ENCODE results near the gene ZDHHC19. TPM values are rescaled to one million over a fixed set of nuclear protein-coding genes. Genes with fewer than 3 reads are reported as not detected.
"Not testable (repeated sequence)": the region's sequence is repeated elsewhere in the genome, so short reads cannot be mapped to it uniquely, and the experiment has no call there.

The ZDHHC19 gene
- total RNA-seq, 2 donors from 2014 or later = 0.42 TPM; not detected in 1

GRCh38 chr3:196217307-196218154, 6.3 kb upstream of the ZDHHC19 start:
- DNase-seq (ENCODE audit: low spot score) (no peak), ATAC-seq (ENCODE audit: insufficient number of reproducible peaks, low FRiP score, low read depth) (no peak)
- H3K36me3 ChIP-seq = no peaks in the 10 kb centered on the region
- no peaks in the 10 kb centered on the region for H3K9me3 ChIP-seq
- TF ChIP-seq CTCF (IDR thresholded peaks at IDR 0.05) = no peak
- peaks cover 0 to 9% of the 10 kb centered on the region in 2 donors for H3K4me1 ChIP-seq (ENCODE audit: control insufficient read depth in 1 of 2, low read depth in 2 of 2)
- H3K4me3 ChIP-seq = no peak overlapping the region
- no peak overlapping the region for H3K27ac ChIP-seq
- H3K27me3 ChIP-seq (replicated peaks; ENCODE audit: insufficient read depth) = no peaks in the 10 kb centered on the region

GRCh38 chr3:196216681-196217211, 5.5 kb upstream of the ZDHHC19 start:
- no peak overlapping the region for H3K27ac ChIP-seq
- no peaks in the 10 kb centered on the region for H3K9me3 ChIP-seq
- H3K27me3 ChIP-seq (replicated peaks; ENCODE audit: insufficient read depth) = no peaks in the 10 kb centered on the region
- no peaks in the 10 kb centered on the region for H3K36me3 ChIP-seq
- DNase-seq (ENCODE audit: low spot score) (no peak), ATAC-seq (ENCODE audit: insufficient number of reproducible peaks, low FRiP score, low read depth) (no peak)
- no peak for TF ChIP-seq CTCF (IDR thresholded peaks at IDR 0.05)
- no peak overlapping the region for H3K4me3 ChIP-seq
- peaks cover 0 to 9% of the 10 kb centered on the region in 2 donors for H3K4me1 ChIP-seq (ENCODE audit: control insufficient read depth in 1 of 2, low read depth in 2 of 2)

- no peak for DNase-seq (ENCODE audit: low spot score)
- no peak for TF ChIP-seq CTCF (IDR thresholded peaks at IDR 0.05)
- Histone ChIP-seq H3K36me3 (no peaks in the 10 kb centered on the region), H3K27ac (no peak within 1 kb of the TSS), H3K9me3 (no peaks in the 10 kb centered on the region), H3K4me3 (no peak within 1 kb of the TSS), H3K4me1 (ENCODE audit: control insufficient read depth in 1 of 2, low read depth in 2 of 2) (peaks cover 0 to 9% of the 10 kb centered on the region in 2 donors), H3K27me3 (replicated peaks; ENCODE audit: insufficient read depth) (no peaks in the 10 kb centered on the region)
- no peak for ATAC-seq (ENCODE audit: insufficient number of reproducible peaks, low FRiP score, low read depth)
Observed at GRCh38 chr3:196216089-196216564, 4.9 kb upstream of the ZDHHC19 start, which contains the start of gene SLC51A. Gene SLC51A, plus strand, starts transcription at chr3:196216534. Its CDS starts 179 bp downstream, at chr3:196216713.

DNA sequence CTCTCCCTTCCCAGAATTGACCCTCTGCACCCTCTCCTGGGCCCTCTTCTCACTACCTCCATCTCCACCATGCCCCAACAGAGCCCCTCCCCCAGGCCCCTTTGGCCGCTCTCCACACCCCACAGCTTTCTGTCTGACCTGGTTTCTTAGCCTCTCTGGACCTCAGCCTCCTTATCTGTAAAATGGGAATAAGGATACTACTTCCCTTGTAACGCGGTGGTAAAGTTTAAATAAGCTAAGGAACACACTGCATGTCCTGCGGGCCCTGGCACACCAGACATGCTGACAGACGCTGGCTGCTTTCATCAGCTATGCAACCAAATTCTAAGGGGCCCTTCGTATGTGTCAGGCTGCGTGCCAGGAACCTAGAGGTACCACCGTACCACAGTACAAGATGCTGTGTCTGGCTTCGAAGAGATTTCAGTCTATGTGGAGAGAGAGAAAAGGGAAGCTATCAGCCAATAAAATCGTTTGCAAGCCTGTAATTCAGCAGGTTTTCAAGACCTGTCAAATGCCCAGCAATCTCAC, 4.4 kb upstream of the ZDHHC19 start:
- ATAC-seq (ENCODE audit: insufficient number of reproducible peaks, low FRiP score, low read depth) (no peak), DNase-seq (ENCODE audit: low spot score) (no peak)
- no peak overlapping the region for H3K27ac ChIP-seq
- H3K4me1 ChIP-seq (ENCODE audit: control insufficient read depth in 1 of 2, low read depth in 2 of 2) = peaks cover 0 to 9% of the 10 kb centered on the region in 2 donors
- no peak for TF ChIP-seq CTCF (IDR thresholded peaks at IDR 0.05)
- no peak overlapping the region for H3K4me3 ChIP-seq
- no peaks in the 10 kb centered on the region for H3K9me3 ChIP-seq
- no peaks in the 10 kb centered on the region for H3K36me3 ChIP-seq
- no peaks in the 10 kb centered on the region for H3K27me3 ChIP-seq (replicated peaks; ENCODE audit: insufficient read depth)

- DNase-seq (ENCODE audit: low spot score) = no peak
- Histone ChIP-seq H3K27me3 (replicated peaks; ENCODE audit: insufficient read depth) (no peaks in the 10 kb centered on the region), H3K9me3 (no peaks in the 10 kb centered on the region), H3K4me3 (no peak overlapping the region), H3K4me1 (ENCODE audit: control insufficient read depth in 1 of 2, low read depth in 2 of 2) (peaks cover 0 to 7% of the 10 kb centered on the region in 2 donors), H3K36me3 (no peaks in the 10 kb centered on the region), H3K27ac (no peak overlapping the region)
- no peak for TF ChIP-seq CTCF (IDR thresholded peaks at IDR 0.05)
- no peak for ATAC-seq (ENCODE audit: insufficient number of reproducible peaks, low FRiP score, low read depth)
Observed at GRCh38 chr3:196214783-196215441, 3.7 kb upstream of the ZDHHC19 start.

- H3K4me3 ChIP-seq; DNase-seq (ENCODE audit: low spot score); H3K27me3 ChIP-seq (replicated peaks; ENCODE audit: insufficient read depth); ATAC-seq (ENCODE audit: insufficient number of reproducible peaks, low FRiP score, low read depth); H3K4me1 ChIP-seq (ENCODE audit: control insufficient read depth in 1 of 2, low read depth in 2 of 2); H3K27ac ChIP-seq; H3K36me3 ChIP-seq; H3K9me3 ChIP-seq: not testable (repeated sequence)
Observed at GRCh38 chr3:196209944-196210672, 1.1 kb downstream of the ZDHHC19 start.
